Neural progenitor cell (in vitro differentiated cells): ENCODE measurements around the gene EPHA3. TPM values are rescaled to one million over a fixed set of nuclear protein-coding genes. Genes with fewer than 3 reads are reported as not detected.

Experiments used
- DNase-seq: peaks from one replicate; pipeline ENCODE4 v3.0.0-alpha.2; 2016; ENCODE audit warnings: low spot score
- H2AFZ ChIP-seq: fragments of 200-600 bp; sonication (generic); replicated peaks from 2 replicates; pipeline ENCODE4 v1.6.1; 2016; ENCODE audit warnings: antibody characterized with exemption
- H3F3A ChIP-seq: fragments of 200-600 bp; sonication (generic); 2 replicates; pipeline ENCODE4 v1.6.1; 2016; ENCODE audit warnings: antibody characterized with exemption, low read depth
- H3K27ac ChIP-seq: fragments of 200-600 bp; sonication (generic); 2 replicates; pipeline ENCODE4 v1.5.1; 2016; ENCODE audit warnings: mild to moderate bottlenecking
- H3K27me3 ChIP-seq: fragments of 200-600 bp; sonication (generic); 2 replicates; pipeline ENCODE4 v1.6.1; 2016; ENCODE audit warnings: mild to moderate bottlenecking, moderate library complexity
- H3K36me3 ChIP-seq: fragments of 200-600 bp; sonication (generic); 2 replicates; pipeline ENCODE4 v1.5.1; 2016
- H3K4me1 ChIP-seq: fragments of 200-600 bp; sonication (generic); 2 replicates; pipeline ENCODE4 v1.6.1; 2016; ENCODE audit warnings: mixed run types
- H3K4me2 ChIP-seq: fragments of 200-600 bp; sonication (generic); 2 replicates; pipeline ENCODE4 v1.6.1; 2016
- H3K4me3 ChIP-seq: fragments of 200-600 bp; sonication (generic); 2 replicates; pipeline ENCODE4 v1.5.1; 2016
- H3K79me2 ChIP-seq: fragments of 200-600 bp; sonication (generic); 2 replicates; pipeline ENCODE4 v1.6.1; 2016; ENCODE audit warnings: low read depth
- H3K9ac ChIP-seq: fragments of 200-600 bp; sonication (generic); 2 replicates; pipeline ENCODE4 v1.6.1; 2016
- H3K9me3 ChIP-seq: fragments of 200-600 bp; sonication (generic); 2 replicates; pipeline ENCODE4 v1.5.1; 2016; ENCODE audit warnings: low read depth
- H4K20me1 ChIP-seq: fragments of 200-600 bp; sonication (generic); 2 replicates; pipeline ENCODE4 v1.6.1; 2016; ENCODE audit warnings: low read depth
- H3K27ac Mint-ChIP-seq: 3 replicates; pipeline ENCODE4 v1.8.0; 2021; ENCODE audit warnings: mixed read lengths
- H3K27me3 Mint-ChIP-seq: 2 replicates; pipeline ENCODE4 v1.8.0; 2022; ENCODE audit warnings: low read depth, mild to moderate bottlenecking, inconsistent platforms, moderate library complexity, mixed read lengths; ENCODE audit not compliant: insufficient read depth
- H3K36me3 Mint-ChIP-seq: 3 replicates; pipeline ENCODE4 v1.8.0; 2021; ENCODE audit warnings: mixed read lengths
- H3K4me1 Mint-ChIP-seq: 3 replicates; pipeline ENCODE4 v1.8.0; 2021; ENCODE audit warnings: mixed read lengths
- H3K4me3 Mint-ChIP-seq: 3 replicates; pipeline ENCODE4 v1.8.0; 2021; ENCODE audit warnings: mild to moderate bottlenecking, moderate library complexity, mixed read lengths
- H3K9me3 Mint-ChIP-seq: 3 replicates; pipeline ENCODE4 v1.8.0; 2020; ENCODE audit warnings: mixed read lengths
- CTCF ChIP-seq: fragments of 200-600 bp; sonication (generic); IDR thresholded peaks from 2 replicates; pipeline ENCODE4 v1.5.1; 2017; ENCODE audit warnings: antibody characterized with exemption, mild to moderate bottlenecking
- EZH2 ChIP-seq: fragments of 200-600 bp; sonication (generic); IDR thresholded peaks from 2 replicates; pipeline ENCODE4 v1.6.1; 2017; ENCODE audit warnings: antibody characterized with exemption, mild to moderate bottlenecking, moderate library complexity
- EZH2phosphoT487 ChIP-seq: fragments of 200-600 bp; sonication (generic); IDR thresholded peaks from 2 replicates; pipeline ENCODE4 v1.6.1; 2017; ENCODE audit warnings: antibody characterized with exemption
- total RNA-seq: library from RNA; depleted of rRNA; stranded (reverse); fragments of >200 nt; gene quantifications from 2 replicates; pipeline ENCODE4 v1.2.3, GENCODE V29; 2015; ENCODE audit warnings: low replicate concordance

EPHA3 gene
- total RNA-seq, 1 donor from 2014 or later: 0.36 TPM

GRCh38 chr3:89363171-89363570, 255.8 kb downstream of the EPHA3 start:
- Mint-ChIP-seq H3K27me3 (no peaks in the 10 kb centered on the region), H3K27ac (no peak overlapping the region), H3K4me3 (no peak overlapping the region), H3K4me1 (no peaks in the 10 kb centered on the region), H3K9me3 (peaks cover 2% of the 10 kb centered on the region), H3K36me3 (peaks cover 6% of the 10 kb centered on the region)
- no peaks in the 10 kb centered on the region for H3K9me3 ChIP-seq
- H2AFZ ChIP-seq: no peak overlapping the region
- H3K36me3 ChIP-seq: no peaks in the 10 kb centered on the region
- H3K4me3 ChIP-seq: no peak overlapping the region
- H3K79me2 ChIP-seq: no peaks in the 10 kb centered on the region
- no peak overlapping the region for H3K4me2 ChIP-seq
- H4K20me1 ChIP-seq: no peaks in the 10 kb centered on the region
- no peaks in the 10 kb centered on the region for H3K4me1 ChIP-seq
- no peak for TF ChIP-seq EZH2phosphoT487
- no peak for TF ChIP-seq CTCF
- TF ChIP-seq EZH2: no peak
- H3K27me3 ChIP-seq: no peaks in the 10 kb centered on the region
- no peaks in the 10 kb centered on the region for H3F3A ChIP-seq
- H3K27ac ChIP-seq: no peak overlapping the region
- H3K9ac ChIP-seq: no peak overlapping the region
- DNase-seq: no peak

GRCh38 chr3:89364314-89364713, 256.9 kb downstream of the EPHA3 start:
- no peak overlapping the region for H3K9ac ChIP-seq
- H3K4me1 Mint-ChIP-seq: no peaks in the 10 kb centered on the region
- TF ChIP-seq EZH2 (no peak), EZH2phosphoT487 (no peak), CTCF (no peak)
- no peaks in the 10 kb centered on the region for H3K79me2 ChIP-seq
- no peak overlapping the region for H3K4me2 ChIP-seq
- no peaks in the 10 kb centered on the region for H3K36me3 ChIP-seq
- no peaks in the 10 kb centered on the region for H3F3A ChIP-seq
- H3K4me1 ChIP-seq: no peaks in the 10 kb centered on the region
- no peak overlapping the region for H3K4me3 Mint-ChIP-seq
- H3K27me3 Mint-ChIP-seq: no peaks in the 10 kb centered on the region
- H2AFZ ChIP-seq: no peak overlapping the region
- no peaks in the 10 kb centered on the region for H3K9me3 ChIP-seq
- H3K9me3 Mint-ChIP-seq: peaks cover 9% of the 10 kb centered on the region
- no peaks in the 10 kb centered on the region for H3K27me3 ChIP-seq
- no peak for DNase-seq
- H3K27ac Mint-ChIP-seq: no peak overlapping the region
- H4K20me1 ChIP-seq: no peaks in the 10 kb centered on the region
- H3K4me3 ChIP-seq: no peak overlapping the region
- peaks cover 15% of the 10 kb centered on the region for H3K36me3 Mint-ChIP-seq
- H3K27ac ChIP-seq: no peak overlapping the region

- H3K4me3 Mint-ChIP-seq: no peak overlapping the region
- H3K27ac Mint-ChIP-seq: no peak overlapping the region
- Histone ChIP-seq H3K27me3 (no peaks in the 10 kb centered on the region), H3K36me3 (no peaks in the 10 kb centered on the region), H3F3A (no peaks in the 10 kb centered on the region), H3K4me2 (no peak overlapping the region), H3K27ac (no peak overlapping the region), H3K9ac (no peak overlapping the region), H3K4me3 (no peak overlapping the region), H3K79me2 (no peaks in the 10 kb centered on the region), H3K9me3 (no peaks in the 10 kb centered on the region), H2AFZ (no peak overlapping the region), H3K4me1 (no peaks in the 10 kb centered on the region), H4K20me1 (no peaks in the 10 kb centered on the region)
- DNase-seq: no peak
- H3K27me3 Mint-ChIP-seq: no peaks in the 10 kb centered on the region
- peaks cover 15% of the 10 kb centered on the region for H3K36me3 Mint-ChIP-seq
- peaks cover 9% of the 10 kb centered on the region for H3K9me3 Mint-ChIP-seq
- TF ChIP-seq EZH2: no peak
- no peak for TF ChIP-seq EZH2phosphoT487
- TF ChIP-seq CTCF: no peak
- no peaks in the 10 kb centered on the region for H3K4me1 Mint-ChIP-seq
These were observed 259.7 kb downstream of the EPHA3 start for GRCh38 chr3:89367166-89367565.

GRCh38 chr3:89368846-89369245, 261.4 kb downstream of the EPHA3 start:
- H2AFZ ChIP-seq: no peak overlapping the region
- peaks cover 4% of the 10 kb centered on the region for H3K4me1 Mint-ChIP-seq
- peaks cover 7% of the 10 kb centered on the region for H3K9me3 Mint-ChIP-seq
- no peak for TF ChIP-seq CTCF
- TF ChIP-seq EZH2phosphoT487: no peak
- no peak for TF ChIP-seq EZH2
- H3K27ac Mint-ChIP-seq: no peak overlapping the region
- H3K4me3 ChIP-seq: no peak overlapping the region
- no peaks in the 10 kb centered on the region for H3F3A ChIP-seq
- no peaks in the 10 kb centered on the region for H4K20me1 ChIP-seq
- no peaks in the 10 kb centered on the region for H3K4me1 ChIP-seq
- H3K36me3 ChIP-seq: no peaks in the 10 kb centered on the region
- H3K27ac ChIP-seq: no peak overlapping the region
- no peak overlapping the region for H3K9ac ChIP-seq
- no peak for DNase-seq
- H3K79me2 ChIP-seq: no peaks in the 10 kb centered on the region
- H3K27me3 Mint-ChIP-seq: no peaks in the 10 kb centered on the region
- no peaks in the 10 kb centered on the region for H3K9me3 ChIP-seq
- H3K4me3 Mint-ChIP-seq: no peak overlapping the region
- no peak overlapping the region for H3K4me2 ChIP-seq
- no peaks in the 10 kb centered on the region for H3K27me3 ChIP-seq
- H3K36me3 Mint-ChIP-seq: peaks cover 14% of the 10 kb centered on the region
